Measurements from ENCODE around the gene ANO6.

ANO6 gene

DNA sequence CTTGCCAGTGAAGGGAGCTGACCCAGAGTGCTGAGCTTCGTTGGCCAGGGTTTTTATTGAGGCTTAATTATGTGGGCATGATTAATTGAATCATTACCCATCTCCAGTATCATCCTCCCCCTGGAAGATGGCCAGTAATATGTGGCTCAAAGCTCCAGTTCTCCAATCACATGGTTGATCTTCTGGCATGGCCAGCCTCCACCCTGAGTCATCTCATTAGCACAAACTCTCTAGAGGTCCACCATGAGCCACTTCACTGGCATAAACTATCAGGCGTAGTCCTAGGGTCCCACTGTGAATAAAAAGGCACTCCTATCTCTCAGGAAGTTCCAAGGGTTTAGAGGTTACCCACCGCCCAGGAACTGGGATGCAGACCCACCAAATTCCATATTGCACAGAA, 135.0 kb downstream of the ANO6 start:
- no peak overlapping the region for H3K9ac ChIP-seq
- H3K4me3 ChIP-seq, result no peak overlapping the region
- peaks cover 70% of the 10 kb centered on the region for H3K36me3 ChIP-seq
- H3K9me3 ChIP-seq, result peaks cover 10% of the 10 kb centered on the region; the same call in 1 of the 2 replicates
- H4K20me1 ChIP-seq, result no peaks in the 10 kb centered on the region
- H3K27me3 ChIP-seq, result no peaks in the 10 kb centered on the region
- H3K27ac ChIP-seq, result no peak overlapping the region
- TF ChIP-seq Cebpa-rat (IDR thresholded peaks at IDR 0.05), result no peak
- peaks cover 8% of the 10 kb centered on the region; the same call in 1 of the 2 replicates for H3K4me1 ChIP-seq
- no peak overlapping the region for H3K4me2 ChIP-seq

DNA sequence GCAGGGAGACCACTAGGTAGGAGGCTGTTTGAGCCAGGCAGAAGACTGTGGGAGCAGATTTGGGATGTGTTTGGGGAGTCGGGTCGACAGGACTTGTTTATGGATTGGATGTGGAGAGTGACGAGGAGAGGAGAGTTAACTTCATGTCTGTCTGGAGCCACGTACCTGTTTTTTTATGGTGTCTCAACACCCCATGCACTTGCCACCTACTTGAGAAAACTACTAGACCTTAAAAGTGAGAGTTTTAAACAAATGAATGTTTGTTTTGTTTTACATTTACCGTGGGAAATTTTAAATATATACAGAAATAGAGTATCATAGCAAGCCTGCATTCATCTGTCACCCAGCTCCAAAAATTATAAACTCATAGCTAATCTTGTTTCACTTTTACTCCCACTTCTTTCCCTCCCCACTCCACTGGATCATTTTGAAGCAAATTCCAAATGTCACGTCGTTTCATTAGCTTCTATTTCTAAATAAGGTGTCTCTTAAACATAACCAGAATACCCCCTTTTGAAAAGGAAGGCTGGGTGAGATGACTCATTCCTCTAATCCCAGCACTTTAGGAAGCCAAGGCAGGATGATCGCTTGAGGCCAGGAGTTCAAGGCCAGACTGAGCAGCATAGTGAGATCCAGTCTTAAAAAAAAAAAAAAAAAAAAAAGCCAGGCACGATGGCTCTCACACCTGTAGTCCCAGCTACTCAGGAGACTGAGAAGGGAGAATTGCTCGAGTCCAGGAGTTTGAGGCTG, 136.2 kb downstream of the ANO6 start:
- peaks cover 70% of the 10 kb centered on the region for H3K36me3 ChIP-seq
- H3K4me2 ChIP-seq, result no peak overlapping the region
- TF ChIP-seq Cebpa-rat (IDR thresholded peaks at IDR 0.05), result no peak

DNA sequence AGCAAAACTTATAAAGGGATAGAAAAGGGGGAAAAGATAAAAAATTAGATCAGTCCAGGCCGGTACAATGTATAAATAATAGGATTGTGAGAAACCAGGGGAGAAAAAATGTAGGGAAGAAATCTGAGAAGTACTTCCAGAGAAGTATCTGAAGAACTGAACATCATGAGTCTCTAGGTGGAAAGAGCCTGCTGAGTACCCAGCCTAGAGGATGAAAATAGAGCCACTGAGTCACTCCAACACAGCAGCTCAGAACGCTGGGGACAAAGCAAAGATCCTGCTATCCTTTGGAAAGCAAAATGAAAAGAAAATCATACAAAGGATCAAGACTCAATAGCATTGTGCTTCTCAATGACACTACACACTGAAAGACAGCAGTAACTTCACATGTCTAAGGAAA, 138.0 kb downstream of the ANO6 start:
- Histone ChIP-seq H3K4me3 (no peak overlapping the region), H3K9ac (no peak overlapping the region), H3K27ac (no peak overlapping the region), H3K27me3 (no peaks in the 10 kb centered on the region), H3K36me3 (peaks cover 75% of the 10 kb centered on the region), H3K4me1 (peaks cover 8% of the 10 kb centered on the region; the same call in 1 of the 2 replicates), H4K20me1 (no peaks in the 10 kb centered on the region), H3K9me3 (peaks cover 10% of the 10 kb centered on the region; the same call in 1 of the 2 replicates), H3K4me2 (no peak overlapping the region)
- TF ChIP-seq Cebpa-rat (IDR thresholded peaks at IDR 0.05), result no peak

More for the DNA sequence above, 136.2 kb downstream of the ANO6 start:
- Histone ChIP-seq H4K20me1 (no peaks in the 10 kb centered on the region), H3K9ac (no peak overlapping the region), H3K9me3 (peaks cover 10% of the 10 kb centered on the region; the same call in 1 of the 2 replicates), H3K27me3 (no peaks in the 10 kb centered on the region), H3K27ac (no peak overlapping the region), H3K4me1 (peaks cover 8% of the 10 kb centered on the region; the same call in 1 of the 2 replicates), H3K4me3 (no peak overlapping the region)

DNA sequence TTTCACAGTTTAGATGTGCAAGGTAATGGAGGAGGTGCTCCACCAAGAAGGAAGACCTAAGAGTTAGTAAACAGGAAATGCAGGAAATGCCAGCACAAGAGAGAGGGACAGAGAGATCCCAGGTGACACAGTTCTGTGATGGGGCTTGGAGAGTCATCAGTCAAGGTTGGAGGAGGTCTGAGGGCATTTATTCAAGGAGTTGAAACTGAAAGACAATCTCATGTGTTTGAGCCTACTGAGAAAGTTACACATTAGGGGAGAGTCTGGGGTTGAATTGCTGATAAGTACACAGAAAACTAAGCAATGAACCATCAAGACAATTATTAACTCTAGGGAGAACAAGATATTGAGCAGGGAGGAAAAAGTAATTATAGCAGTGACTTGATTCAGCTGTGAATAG, 138.5 kb downstream of the ANO6 start:
- TF ChIP-seq Cebpa-rat (IDR thresholded peaks at IDR 0.05), result no peak
- Histone ChIP-seq H4K20me1 (no peaks in the 10 kb centered on the region), H3K4me1 (peaks cover 8% of the 10 kb centered on the region; the same call in 1 of the 2 replicates), H3K9ac (no peak overlapping the region), H3K9me3 (peaks cover 10% of the 10 kb centered on the region; the same call in 1 of the 2 replicates), H3K36me3 (peaks cover 73% of the 10 kb centered on the region), H3K4me3 (no peak overlapping the region), H3K27ac (no peak overlapping the region), H3K27me3 (no peaks in the 10 kb centered on the region), H3K4me2 (no peak overlapping the region)

DNA sequence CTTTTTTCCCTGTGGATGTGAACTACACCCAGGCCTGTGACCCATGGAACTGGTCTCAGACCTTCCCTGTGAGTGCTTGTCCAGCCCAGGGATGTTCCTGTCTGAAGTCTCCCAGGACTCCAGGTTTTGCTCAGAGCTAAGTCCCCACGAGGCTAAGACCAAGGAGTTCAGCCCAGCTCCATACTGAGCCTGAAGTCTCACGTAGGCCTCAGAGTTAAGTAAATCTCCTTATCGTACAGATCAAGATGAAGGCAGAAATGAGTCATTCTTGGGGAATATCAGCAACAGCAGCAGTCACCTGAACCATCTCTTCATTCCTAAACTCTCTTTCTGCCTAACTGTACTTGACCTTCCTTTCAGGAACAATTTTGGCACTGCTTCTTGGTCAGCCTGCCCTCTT, 139.8 kb downstream of the ANO6 start:
- H3K4me3 ChIP-seq, result no peak overlapping the region
- no peak overlapping the region for H3K27ac ChIP-seq
- no peak overlapping the region for H3K4me2 ChIP-seq
- peaks cover 4% of the 10 kb centered on the region; the same call in 1 of the 2 replicates for H3K9me3 ChIP-seq
- no peak overlapping the region for H3K9ac ChIP-seq
- H4K20me1 ChIP-seq, result no peaks in the 10 kb centered on the region
- H3K27me3 ChIP-seq, result no peaks in the 10 kb centered on the region
- peaks cover 8% of the 10 kb centered on the region; the same call in 1 of the 2 replicates for H3K4me1 ChIP-seq
- H3K36me3 ChIP-seq, result peaks cover 69% of the 10 kb centered on the region
- no peak for TF ChIP-seq Cebpa-rat (IDR thresholded peaks at IDR 0.05)

DNA sequence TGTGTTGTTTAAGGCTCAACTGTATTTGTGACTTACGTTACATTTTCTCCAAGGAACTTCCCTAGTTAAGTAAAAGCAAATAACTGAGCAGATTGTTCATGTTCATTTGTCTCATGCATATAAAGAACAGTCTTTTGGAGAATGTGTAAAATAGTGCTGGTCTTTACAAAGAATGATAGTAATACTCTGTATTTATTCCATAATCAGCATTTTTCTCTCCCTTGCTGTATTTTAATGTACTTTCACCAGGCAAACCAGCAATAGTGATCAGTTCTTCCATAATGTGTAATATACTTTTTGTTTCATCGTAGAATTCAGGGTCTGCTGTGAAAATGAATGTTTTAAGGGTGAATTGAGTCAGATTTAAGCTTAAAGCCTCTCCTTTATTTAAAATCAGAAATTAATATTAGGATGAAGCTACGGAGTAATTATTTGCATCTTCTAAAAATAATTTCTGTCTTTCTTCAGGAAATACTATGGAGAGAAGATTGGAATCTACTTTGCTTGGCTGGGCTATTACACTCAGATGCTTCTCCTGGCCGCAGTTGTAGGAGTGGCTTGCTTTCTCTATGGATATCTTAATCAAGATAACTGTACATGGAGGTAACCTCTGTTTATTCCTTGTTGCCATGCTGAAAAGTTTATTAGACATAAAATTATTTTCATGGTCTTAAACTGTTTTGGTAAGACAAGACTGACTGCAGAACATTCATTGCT, 141.1 kb downstream of the ANO6 start:
- Histone ChIP-seq H3K36me3 (peaks cover 63% of the 10 kb centered on the region), H3K27ac (no peak overlapping the region), H3K4me2 (no peak overlapping the region), H3K27me3 (no peaks in the 10 kb centered on the region), H3K9me3 (peaks cover 11% of the 10 kb centered on the region; the same call in 1 of the 2 replicates), H3K4me1 (peaks cover 8% of the 10 kb centered on the region; the same call in 1 of the 2 replicates), H3K4me3 (no peak overlapping the region), H4K20me1 (no peaks in the 10 kb centered on the region), H3K9ac (no peak overlapping the region)
- no peak for TF ChIP-seq Cebpa-rat (IDR thresholded peaks at IDR 0.05)

DNA sequence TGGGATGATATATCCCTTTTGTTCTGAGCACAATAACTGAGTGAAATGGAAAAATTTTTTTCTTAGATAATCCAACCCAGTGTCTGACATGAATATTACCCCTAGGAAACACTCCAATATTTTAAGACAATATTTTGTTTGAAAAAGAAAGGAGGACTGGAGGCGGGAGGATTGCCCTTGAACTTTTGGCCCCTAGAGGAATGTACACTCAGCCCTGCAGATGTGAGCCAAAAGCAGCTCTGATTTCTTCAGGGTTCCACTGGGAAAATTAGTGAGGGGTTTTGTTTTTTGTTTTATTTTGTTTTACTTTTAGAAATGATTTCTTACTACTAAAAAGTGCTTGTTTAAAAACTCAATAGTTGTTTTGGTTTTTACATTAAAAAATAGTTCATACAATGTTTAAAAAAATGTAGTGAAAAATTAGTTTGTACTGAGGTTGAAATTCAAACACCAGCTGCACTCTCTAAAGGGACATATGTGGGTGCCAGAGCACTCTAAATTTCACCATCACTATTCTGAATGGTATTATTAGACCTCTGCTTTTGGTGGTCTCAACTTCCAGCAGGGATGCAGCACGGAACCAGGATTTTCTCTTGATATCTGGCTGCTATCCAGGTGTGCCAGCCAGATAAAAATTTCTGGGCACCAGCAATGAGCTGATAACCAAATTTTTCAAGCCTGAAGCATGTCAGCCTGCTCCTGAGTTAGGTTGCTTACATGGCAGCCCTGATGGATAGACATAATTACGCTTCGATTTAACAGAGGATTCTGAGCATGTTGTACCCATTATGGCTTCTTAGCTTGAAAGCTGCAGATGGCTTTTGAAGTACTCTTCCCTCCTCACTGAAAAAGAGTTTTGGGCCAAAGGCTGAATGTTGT, 141.9 kb downstream of the ANO6 start:
- Histone ChIP-seq H3K9me3 (peaks cover 18% of the 10 kb centered on the region), H3K9ac (no peak overlapping the region), H3K4me1 (peaks cover 8% of the 10 kb centered on the region; the same call in 1 of the 2 replicates), H3K4me2 (no peak overlapping the region), H3K36me3 (peaks cover 58% of the 10 kb centered on the region), H4K20me1 (no peaks in the 10 kb centered on the region), H3K4me3 (no peak overlapping the region), H3K27ac (no peak overlapping the region), H3K27me3 (no peaks in the 10 kb centered on the region)
- no peak for TF ChIP-seq Cebpa-rat (IDR thresholded peaks at IDR 0.05)

DNA sequence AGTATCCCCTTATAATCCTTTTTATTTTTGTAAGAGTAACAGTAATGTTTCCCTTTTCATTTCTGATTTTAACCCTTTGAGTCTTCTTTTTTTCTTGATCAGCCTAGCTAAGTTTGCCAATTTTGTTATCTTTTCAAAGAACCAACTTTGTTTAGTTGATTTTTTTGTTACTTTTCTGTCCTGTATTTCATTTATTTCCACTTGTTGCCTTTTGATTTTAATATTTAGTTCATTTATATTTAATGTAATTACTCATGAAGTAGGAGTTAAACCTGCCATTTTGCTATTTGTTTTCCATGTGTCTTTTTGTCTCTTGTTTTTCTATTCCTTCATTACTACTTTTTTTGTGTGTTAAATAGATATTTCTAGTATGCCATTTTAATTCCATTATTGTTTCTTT, 146.4 kb downstream of the ANO6 start:
- Histone ChIP-seq H3K4me3 (no peak overlapping the region), H3K9me3 (peaks cover 46% of the 10 kb centered on the region), H3K4me1 (no peaks in the 10 kb centered on the region), H3K27me3 (no peaks in the 10 kb centered on the region), H3K36me3 (peaks cover 58% of the 10 kb centered on the region), H3K9ac (no peak overlapping the region), H3K27ac (no peak overlapping the region), H4K20me1 (no peaks in the 10 kb centered on the region), H3K4me2 (no peak overlapping the region)
- no peak for TF ChIP-seq Cebpa-rat (IDR thresholded peaks at IDR 0.05)

DNA sequence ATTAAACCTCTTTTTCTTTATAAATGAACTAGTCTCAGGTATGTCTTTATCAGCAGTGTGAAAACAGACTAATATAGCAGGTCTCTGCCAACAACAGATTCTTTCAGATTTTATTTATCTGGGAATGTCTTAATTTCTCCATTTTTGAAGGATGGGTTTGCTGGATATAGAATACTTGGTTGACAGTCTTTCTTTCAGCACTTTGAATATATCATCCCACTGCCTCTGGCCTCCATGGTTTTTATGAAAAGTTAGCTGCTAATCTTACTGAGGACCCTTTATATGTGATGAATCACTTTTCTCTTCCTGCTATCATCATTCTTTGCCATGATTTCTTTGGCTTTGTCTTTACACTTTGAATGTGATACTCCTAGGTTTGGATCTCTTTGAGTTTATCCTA, 148.0 kb downstream of the ANO6 start:
- Histone ChIP-seq H3K4me1 (no peaks in the 10 kb centered on the region), H3K36me3 (peaks cover 53% of the 10 kb centered on the region), H3K9ac (no peak overlapping the region), H3K27me3 (no peaks in the 10 kb centered on the region), H3K27ac (no peak overlapping the region), H3K4me3 (no peak overlapping the region), H3K9me3 (peaks cover 46% of the 10 kb centered on the region), H3K4me2 (no peak overlapping the region), H4K20me1 (no peaks in the 10 kb centered on the region)
- no peak for TF ChIP-seq Cebpa-rat (IDR thresholded peaks at IDR 0.05)
